ENCODE data around the gene TULP1.

The TULP1 gene

GRCh38 chr6:35499372-35499771 lies 13.3 kb downstream of the TULP1 start:
- H3K4me3 ChIP-seq (replicated peaks; ENCODE audit: low read depth, low read length) = no peak overlapping the region
- no peaks in the 10 kb centered on the region for H3K36me3 ChIP-seq (ENCODE audit: control insufficient read depth, insufficient read depth, low read length)
- peaks cover 6% of the 10 kb centered on the region; the same call in 1 of the 2 replicates for H3K27me3 ChIP-seq (replicated peaks; ENCODE audit: control insufficient read depth, insufficient read depth, low read length)
- DNase-seq (ENCODE audit: extremely low read depth, insufficient read length) = no peak
- TF ChIP-seq CTCF (IDR thresholded peaks at IDR 0.05; ENCODE audit: insufficient read depth, low read length, poor library complexity, severe bottlenecking) = no peak

GRCh38 chr6:35498422-35499067 lies 14.2 kb downstream of the TULP1 start:
- no peak for DNase-seq (ENCODE audit: extremely low read depth, insufficient read length)
- no peaks in the 10 kb centered on the region for H3K36me3 ChIP-seq (ENCODE audit: control insufficient read depth, insufficient read depth, low read length)
- no peak for TF ChIP-seq CTCF (IDR thresholded peaks at IDR 0.05; ENCODE audit: insufficient read depth, low read length, poor library complexity, severe bottlenecking)
- H3K27me3 ChIP-seq (replicated peaks; ENCODE audit: control insufficient read depth, insufficient read depth, low read length) = peaks cover 6% of the 10 kb centered on the region; the same call in 1 of the 2 replicates
- no peak overlapping the region for H3K4me3 ChIP-seq (replicated peaks; ENCODE audit: low read depth, low read length)

GRCh38 chr6:35497571-35498421 lies 14.9 kb downstream of the TULP1 start:
- Histone ChIP-seq H3K27me3 (replicated peaks; ENCODE audit: control insufficient read depth, insufficient read depth, low read length) (peaks cover 6% of the 10 kb centered on the region; the same call in 1 of the 2 replicates), H3K4me3 (replicated peaks; ENCODE audit: low read depth, low read length) (peak overlapping the region; percentile 55), H3K36me3 (ENCODE audit: control insufficient read depth, insufficient read depth, low read length) (no peaks in the 10 kb centered on the region)
- peak; percentile 7 for TF ChIP-seq CTCF (IDR thresholded peaks at IDR 0.05; ENCODE audit: insufficient read depth, low read length, poor library complexity, severe bottlenecking)
- peak; percentile 46 for DNase-seq (ENCODE audit: extremely low read depth, insufficient read length)

GRCh38 chr6:35496841-35497570 lies 15.7 kb downstream of the TULP1 start, which contains the start of gene TEAD3:
TEAD3 (minus strand) TSS chr6:35497079.
- peak; percentile 42 for DNase-seq (ENCODE audit: extremely low read depth, insufficient read length)
- Histone ChIP-seq H3K4me3 (replicated peaks; ENCODE audit: low read depth, low read length) (peak within 1 kb of the TSS; percentile 55), H3K27me3 (replicated peaks; ENCODE audit: control insufficient read depth, insufficient read depth, low read length) (peaks cover 6% of the 10 kb centered on the region; the same call in 1 of the 2 replicates), H3K36me3 (ENCODE audit: control insufficient read depth, insufficient read depth, low read length) (no peaks in the 10 kb centered on the region)
- TF ChIP-seq CTCF (IDR thresholded peaks at IDR 0.05; ENCODE audit: insufficient read depth, low read length, poor library complexity, severe bottlenecking) = no peak

GRCh38 chr6:35496036-35496840 lies 16.5 kb downstream of the TULP1 start:
- no peak for TF ChIP-seq CTCF (IDR thresholded peaks at IDR 0.05; ENCODE audit: insufficient read depth, low read length, poor library complexity, severe bottlenecking)
- peaks cover 9% of the 10 kb centered on the region for H3K27me3 ChIP-seq (replicated peaks; ENCODE audit: control insufficient read depth, insufficient read depth, low read length)
- no peak for DNase-seq (ENCODE audit: extremely low read depth, insufficient read length)
- peak overlapping the region; percentile 55 for H3K4me3 ChIP-seq (replicated peaks; ENCODE audit: low read depth, low read length)
- no peaks in the 10 kb centered on the region for H3K36me3 ChIP-seq (ENCODE audit: control insufficient read depth, insufficient read depth, low read length)
